Hepatocyte (in vitro differentiated cells): ENCODE data around the gene BAZ2B. TPM values are rescaled to one million over a fixed set of nuclear protein-coding genes. Genes with fewer than 3 reads are reported as not detected.

Experiments
- DNase-seq: peaks from one replicate; pipeline ENCODE4 v3.0.0-alpha.2; 2016; ENCODE audit warnings: low spot score
- H2AFZ ChIP-seq: fragments of 200-600 bp; sonication (generic); 2 replicates; pipeline ENCODE4 v1.6.0; 2016; ENCODE audit warnings: antibody characterized with exemption, mild to moderate bottlenecking
- H3K27ac ChIP-seq: fragments of 200-600 bp; sonication (generic); 2 replicates; pipeline ENCODE4 v1.5.1; 2016; ENCODE audit warnings: mild to moderate bottlenecking
- H3K27me3 ChIP-seq: fragments of 200-600 bp; sonication (generic); 2 replicates; pipeline ENCODE4 v1.6.1; 2016
- H3K36me3 ChIP-seq: fragments of 200-600 bp; sonication (generic); replicated peaks from 2 replicates; pipeline ENCODE4 v1.5.1; 2016; ENCODE audit warnings: low read depth; ENCODE audit not compliant: insufficient read depth
- H3K4me1 ChIP-seq: fragments of 200-600 bp; sonication (generic); 2 replicates; pipeline ENCODE4 v1.5.1; 2016; ENCODE audit warnings: mild to moderate bottlenecking, moderate library complexity; ENCODE audit not compliant: insufficient read depth
- H3K4me2 ChIP-seq: fragments of 200-600 bp; sonication (generic); 2 replicates; pipeline ENCODE4 v1.6.0; 2016
- H3K4me3 ChIP-seq: fragments of 200-600 bp; sonication (generic); 2 replicates; pipeline ENCODE4 v1.5.1; 2016; ENCODE audit warnings: mild to moderate bottlenecking
- H3K79me2 ChIP-seq: fragments of 200-600 bp; sonication (generic); 2 replicates; pipeline ENCODE4 v1.6.0; 2017; ENCODE audit warnings: mild to moderate bottlenecking
- H3K9me2 ChIP-seq: fragments of 200-600 bp; sonication (generic); replicated peaks from 2 replicates; pipeline ENCODE4 v1.6.0; 2017; ENCODE audit warnings: mild to moderate bottlenecking; ENCODE audit not compliant: insufficient read depth
- H3K9me3 ChIP-seq: fragments of 200-600 bp; sonication (generic); 2 replicates; pipeline ENCODE4 v1.5.1; 2016; ENCODE audit warnings: low read depth, mild to moderate bottlenecking
- H4K20me1 ChIP-seq: fragments of 200-600 bp; sonication (generic); 2 replicates; pipeline ENCODE4 v1.6.0; 2016; ENCODE audit warnings: mild to moderate bottlenecking; ENCODE audit not compliant: insufficient read depth, poor library complexity, severe bottlenecking
- CTCF ChIP-seq: fragments of 200-600 bp; sonication (generic); IDR thresholded peaks from 2 replicates; pipeline ENCODE4 v1.5.1; 2016; ENCODE audit warnings: antibody characterized with exemption, mild to moderate bottlenecking; ENCODE audit not compliant: poor library complexity
- EZH2 ChIP-seq: fragments of 200-600 bp; sonication (generic); IDR thresholded peaks from 2 replicates; pipeline ENCODE4 v1.6.1; 2016; ENCODE audit warnings: antibody characterized with exemption, mild to moderate bottlenecking, borderline replicate concordance
- EZH2phosphoT487 ChIP-seq: fragments of 200-600 bp; sonication (generic); IDR thresholded peaks from one replicate; pipeline ENCODE4 v1.6.1; 2018; ENCODE audit warnings: antibody characterized with exemption, mild to moderate bottlenecking, low read depth, moderate library complexity; ENCODE audit not compliant: unreplicated experiment, severe bottlenecking
- WGBS: methylation state at CpG from one replicate; pipeline ENCODE4 v1.1.6; 2016; ENCODE audit warnings: low lambda C conversion rate; ENCODE audit errors: missing lambda C conversion rate; 5-methylcytosine and 5-hydroxymethylcytosine counted together
- polyA plus RNA-seq: library from polyadenylated mRNA; unstranded; fragments of >200 nt; fragmentation: Nextera tagmentation; extraction: Ambion mirVana; gene quantifications from 2 replicates; pipeline ENCODE4 v1.2.1, GENCODE V29; 2016
- total RNA-seq: library from RNA; depleted of rRNA; stranded (reverse); fragments of >200 nt; gene quantifications from 2 replicates; pipeline ENCODE4 v1.2.3, GENCODE V29; 2014

BAZ2B gene
- total and polyA plus RNA-seq, 2 experiments from 2014 or later, result 40.7 to 83.3 TPM

GRCh38 chr2:159396799-159397198 is 219.5 kb downstream of the BAZ2B start:
- H2AFZ ChIP-seq, result no peak overlapping the region
- no peaks in the 10 kb centered on the region for H3K9me3 ChIP-seq
- no peak overlapping the region for H3K4me2 ChIP-seq
- no peak for DNase-seq
- H4K20me1 ChIP-seq, result no peaks in the 10 kb centered on the region
- TF ChIP-seq CTCF, result no peak
- no peak for TF ChIP-seq EZH2phosphoT487
- TF ChIP-seq EZH2, result no peak
- no peaks in the 10 kb centered on the region for H3K9me2 ChIP-seq
- no peak overlapping the region for H3K4me3 ChIP-seq
- no peaks in the 10 kb centered on the region for H3K27me3 ChIP-seq
- no peak overlapping the region for H3K27ac ChIP-seq
- no peaks in the 10 kb centered on the region for H3K4me1 ChIP-seq
- WGBS, result 79% methylated on average over 1 of the region's 1 CpG
- H3K36me3 ChIP-seq, result no peaks in the 10 kb centered on the region
- H3K79me2 ChIP-seq, result no peaks in the 10 kb centered on the region

- H3K36me3 ChIP-seq, result no peaks in the 10 kb centered on the region
- H3K9me2 ChIP-seq, result no peaks in the 10 kb centered on the region
- no peaks in the 10 kb centered on the region for H3K9me3 ChIP-seq
Observed at GRCh38 chr2:159382447-159383028, 233.8 kb downstream of the BAZ2B start.

GRCh38 chr2:159381574-159381973 is 234.8 kb downstream of the BAZ2B start:
- DNase-seq, result peak; percentile 37
- Histone ChIP-seq H3K27ac (peak overlapping the region; percentile 81), H3K4me1 (peaks cover 14% of the 10 kb centered on the region), H3K9me2 (no peaks in the 10 kb centered on the region), H3K27me3 (no peaks in the 10 kb centered on the region), H3K79me2 (no peaks in the 10 kb centered on the region), H3K9me3 (no peaks in the 10 kb centered on the region), H2AFZ (no peak overlapping the region), H3K4me2 (peak overlapping the region; percentile 60), H3K4me3 (no peak overlapping the region), H3K36me3 (no peaks in the 10 kb centered on the region), H4K20me1 (no peaks in the 10 kb centered on the region)
- no peak for TF ChIP-seq CTCF

More at GRCh38 chr2:159382447-159383028, 233.8 kb downstream of the BAZ2B start:
- over 99% methylated on average over 6 of the region's 6 CpGs for WGBS
- H2AFZ ChIP-seq, result no peak overlapping the region
- H3K4me3 ChIP-seq, result no peak overlapping the region
- H3K27me3 ChIP-seq, result no peaks in the 10 kb centered on the region
- no peaks in the 10 kb centered on the region for H3K79me2 ChIP-seq
- H3K4me1 ChIP-seq, result peaks cover 14% of the 10 kb centered on the region
- H4K20me1 ChIP-seq, result no peaks in the 10 kb centered on the region
- TF ChIP-seq EZH2phosphoT487, result no peak
- no peak for TF ChIP-seq EZH2
- TF ChIP-seq CTCF, result no peak
- DNase-seq, result no peak
- no peak overlapping the region for H3K4me2 ChIP-seq
- no peak overlapping the region for H3K27ac ChIP-seq
